ENCODE measurements around the gene FAM174B. TPM values are rescaled to one million over a fixed set of nuclear protein-coding genes. Genes with fewer than 3 reads are reported as not detected.
"Not testable (repeated sequence)": the region's sequence is repeated elsewhere in the genome, so short reads cannot be mapped to it uniquely, and the experiment has no call there.

Gene FAM174B
- polyA plus RNA-seq, 1 donor from 2014 or later, result 20.1 TPM

DNA sequence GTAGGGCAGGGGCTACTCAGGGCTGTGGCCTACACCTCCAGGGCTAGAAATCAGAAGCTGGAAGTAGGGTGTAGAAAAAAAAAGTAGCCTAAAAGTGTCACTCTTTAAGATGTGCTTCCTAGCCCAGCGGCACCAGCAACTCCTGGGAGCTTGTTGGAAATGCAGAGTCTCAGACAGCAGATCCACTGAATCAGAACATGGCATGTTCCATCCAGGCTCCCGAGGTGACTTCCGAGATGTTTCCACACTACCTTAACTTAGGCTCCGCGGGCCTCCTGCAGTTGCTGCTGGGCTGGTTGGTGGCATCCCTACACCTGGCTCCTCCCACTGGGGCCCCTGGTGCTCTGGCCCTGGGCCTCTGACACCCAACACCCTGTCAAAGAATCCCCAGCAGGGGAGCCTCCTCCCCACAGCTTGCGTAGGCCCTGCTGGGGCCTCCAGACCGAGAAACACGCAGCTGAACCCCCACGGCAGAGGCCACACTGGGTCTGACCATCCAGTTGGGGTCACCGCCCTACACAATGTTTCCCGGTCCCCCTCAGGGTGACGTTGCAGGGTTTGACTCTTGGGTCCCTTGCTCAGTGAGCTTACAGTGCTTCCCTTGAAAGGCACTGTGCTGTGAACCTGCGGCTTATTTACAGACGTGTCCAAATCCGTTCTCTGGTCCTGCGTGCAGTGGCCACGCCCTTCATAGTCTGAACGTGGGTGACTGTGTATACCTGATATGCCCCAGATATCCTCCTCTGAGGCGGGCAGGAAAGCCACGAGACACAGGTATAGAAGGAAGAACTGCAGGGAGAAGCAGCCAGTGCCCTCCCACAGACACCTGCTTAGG lies 46.5 kb downstream of the FAM174B start:
- Histone ChIP-seq H3K27me3 (ENCODE audit: insufficient read depth, low read depth, low read length) (no peaks in the 10 kb centered on the region), H3K9ac (ENCODE audit: low read length) (no peak overlapping the region), H3K9me2 (ENCODE audit: insufficient read depth, low read length) (no peaks in the 10 kb centered on the region), H3K27ac (ENCODE audit: low read length) (no peak overlapping the region), H3F3A (ENCODE audit: insufficient read depth, low read length, poor library complexity, severe bottlenecking) (no peaks in the 10 kb centered on the region), H4K20me1 (ENCODE audit: insufficient read depth) (no peaks in the 10 kb centered on the region), H3K4me2 (ENCODE audit: low read length) (no peak overlapping the region), H3K9me3 (ENCODE audit: low read length) (no peaks in the 10 kb centered on the region), H3K4me3 (ENCODE audit: low read length) (no peak overlapping the region), H3K79me2 (replicated peaks; ENCODE audit: insufficient read depth, low read length) (no peaks in the 10 kb centered on the region), H2AFZ (ENCODE audit: low read depth, low read length) (no peak overlapping the region), H3K36me3 (ENCODE audit: insufficient read depth, low read length) (no peaks in the 10 kb centered on the region)
- TF ChIP-seq SMC3 (conservative IDR thresholded peaks at IDR 0.05; ENCODE audit: poor library complexity), result no peak
- TF ChIP-seq RAD21 (conservative IDR thresholded peaks at IDR 0.05), result no peak
- TF ChIP-seq EP300 (conservative IDR thresholded peaks at IDR 0.05; ENCODE audit: poor library complexity, severe bottlenecking), result no peak
- no peak for TF ChIP-seq MXI1 (conservative IDR thresholded peaks at IDR 0.05; ENCODE audit: poor library complexity, severe bottlenecking)
- TF ChIP-seq EZH2 (IDR thresholded peaks at IDR 0.05; ENCODE audit: borderline replicate concordance, insufficient read depth, low read length, poor library complexity, severe bottlenecking), result no peak
- TF ChIP-seq POLR2AphosphoS5 (IDR thresholded peaks at IDR 0.05), result no peak
- TF ChIP-seq TAF1 (IDR thresholded peaks at IDR 0.05; ENCODE audit: low read depth), result no peak
- TF ChIP-seq, protein P1, sequence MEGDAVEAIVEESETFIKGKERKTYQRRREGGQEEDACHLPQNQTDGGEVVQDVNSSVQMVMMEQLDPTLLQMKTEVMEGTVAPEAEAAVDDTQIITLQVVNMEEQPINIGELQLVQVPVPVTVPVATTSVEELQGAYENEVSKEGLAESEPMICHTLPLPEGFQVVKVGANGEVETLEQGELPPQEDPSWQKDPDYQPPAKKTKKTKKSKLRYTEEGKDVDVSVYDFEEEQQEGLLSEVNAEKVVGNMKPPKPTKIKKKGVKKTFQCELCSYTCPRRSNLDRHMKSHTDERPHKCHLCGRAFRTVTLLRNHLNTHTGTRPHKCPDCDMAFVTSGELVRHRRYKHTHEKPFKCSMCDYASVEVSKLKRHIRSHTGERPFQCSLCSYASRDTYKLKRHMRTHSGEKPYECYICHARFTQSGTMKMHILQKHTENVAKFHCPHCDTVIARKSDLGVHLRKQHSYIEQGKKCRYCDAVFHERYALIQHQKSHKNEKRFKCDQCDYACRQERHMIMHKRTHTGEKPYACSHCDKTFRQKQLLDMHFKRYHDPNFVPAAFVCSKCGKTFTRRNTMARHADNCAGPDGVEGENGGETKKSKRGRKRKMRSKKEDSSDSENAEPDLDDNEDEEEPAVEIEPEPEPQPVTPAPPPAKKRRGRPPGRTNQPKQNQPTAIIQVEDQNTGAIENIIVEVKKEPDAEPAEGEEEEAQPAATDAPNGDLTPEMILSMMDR (IDR thresholded peaks at IDR 0.05; ENCODE audit: poor library complexity, severe bottlenecking), result no peak
- TF ChIP-seq, protein P2, sequence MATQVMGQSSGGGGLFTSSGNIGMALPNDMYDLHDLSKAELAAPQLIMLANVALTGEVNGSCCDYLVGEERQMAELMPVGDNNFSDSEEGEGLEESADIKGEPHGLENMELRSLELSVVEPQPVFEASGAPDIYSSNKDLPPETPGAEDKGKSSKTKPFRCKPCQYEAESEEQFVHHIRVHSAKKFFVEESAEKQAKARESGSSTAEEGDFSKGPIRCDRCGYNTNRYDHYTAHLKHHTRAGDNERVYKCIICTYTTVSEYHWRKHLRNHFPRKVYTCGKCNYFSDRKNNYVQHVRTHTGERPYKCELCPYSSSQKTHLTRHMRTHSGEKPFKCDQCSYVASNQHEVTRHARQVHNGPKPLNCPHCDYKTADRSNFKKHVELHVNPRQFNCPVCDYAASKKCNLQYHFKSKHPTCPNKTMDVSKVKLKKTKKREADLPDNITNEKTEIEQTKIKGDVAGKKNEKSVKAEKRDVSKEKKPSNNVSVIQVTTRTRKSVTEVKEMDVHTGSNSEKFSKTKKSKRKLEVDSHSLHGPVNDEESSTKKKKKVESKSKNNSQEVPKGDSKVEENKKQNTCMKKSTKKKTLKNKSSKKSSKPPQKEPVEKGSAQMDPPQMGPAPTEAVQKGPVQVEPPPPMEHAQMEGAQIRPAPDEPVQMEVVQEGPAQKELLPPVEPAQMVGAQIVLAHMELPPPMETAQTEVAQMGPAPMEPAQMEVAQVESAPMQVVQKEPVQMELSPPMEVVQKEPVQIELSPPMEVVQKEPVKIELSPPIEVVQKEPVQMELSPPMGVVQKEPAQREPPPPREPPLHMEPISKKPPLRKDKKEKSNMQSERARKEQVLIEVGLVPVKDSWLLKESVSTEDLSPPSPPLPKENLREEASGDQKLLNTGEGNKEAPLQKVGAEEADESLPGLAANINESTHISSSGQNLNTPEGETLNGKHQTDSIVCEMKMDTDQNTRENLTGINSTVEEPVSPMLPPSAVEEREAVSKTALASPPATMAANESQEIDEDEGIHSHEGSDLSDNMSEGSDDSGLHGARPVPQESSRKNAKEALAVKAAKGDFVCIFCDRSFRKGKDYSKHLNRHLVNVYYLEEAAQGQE (IDR thresholded peaks at IDR 0.05; ENCODE audit: borderline replicate concordance), result no peak

DNA sequence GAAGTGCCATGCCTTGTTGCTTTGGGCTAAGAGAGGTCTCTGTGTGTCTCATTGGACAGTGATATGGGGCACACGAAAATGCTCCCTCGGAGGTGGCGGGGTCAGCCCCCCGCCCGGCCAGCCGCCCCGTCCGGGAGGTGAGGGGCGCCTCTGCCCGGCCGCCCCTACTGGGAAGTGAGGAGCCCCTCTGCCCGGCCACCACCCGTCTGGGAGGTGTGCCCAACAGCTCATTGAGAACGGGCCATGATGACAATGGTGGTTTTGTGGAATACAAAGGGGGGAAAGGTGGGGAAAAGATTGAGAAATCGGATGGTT lies 48.8 kb downstream of the FAM174B start:
- not testable (repeated sequence) for H3K9me2 ChIP-seq (ENCODE audit: insufficient read depth, low read length); H3K9ac ChIP-seq (ENCODE audit: low read length); H3F3A ChIP-seq (ENCODE audit: insufficient read depth, low read length, poor library complexity, severe bottlenecking); H2AFZ ChIP-seq (ENCODE audit: low read depth, low read length); H3K4me2 ChIP-seq (ENCODE audit: low read length); H3K9me3 ChIP-seq (ENCODE audit: low read length); H3K27me3 ChIP-seq (ENCODE audit: insufficient read depth, low read depth, low read length); H3K4me3 ChIP-seq (ENCODE audit: low read length); H3K27ac ChIP-seq (ENCODE audit: low read length); H4K20me1 ChIP-seq (ENCODE audit: insufficient read depth); H3K79me2 ChIP-seq (replicated peaks; ENCODE audit: insufficient read depth, low read length); H3K36me3 ChIP-seq (ENCODE audit: insufficient read depth, low read length)
